ENCODE measurements around the gene SH3D19. TPM values are rescaled to one million over a fixed set of nuclear protein-coding genes. Genes with fewer than 3 reads are reported as not detected.
A peak's percentile ranks its signal among the peaks of the same experiment; 100 is the strongest.

Gene SH3D19
- total RNA-seq, 4 donors from 2014 or later, result 35.2 to 316 (median 131) TPM

DNA sequence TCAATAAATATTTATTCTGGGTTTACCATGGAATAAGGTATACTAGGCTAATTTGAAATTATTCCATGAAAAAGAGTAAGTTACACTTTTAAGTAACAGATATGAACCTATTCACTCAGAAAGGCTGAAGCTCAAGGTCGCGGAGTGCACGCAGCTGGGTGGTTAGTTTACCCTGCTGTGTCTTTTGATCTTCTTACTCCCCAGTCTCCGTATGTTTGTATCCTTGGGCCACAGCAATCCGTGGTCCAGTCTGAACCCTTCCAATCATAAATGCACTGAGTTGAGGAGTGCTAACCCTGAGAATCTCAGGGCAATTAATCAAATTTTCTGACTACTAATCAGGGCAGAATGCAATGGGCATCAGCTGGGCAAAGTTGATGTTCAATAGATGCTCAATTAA, 192.1 kb downstream of the SH3D19 start:
- Histone ChIP-seq H3K9me3 (no peaks in the 10 kb centered on the region), H3K27me3 (no peaks in the 10 kb centered on the region), H3K4me1 (no peaks in the 10 kb centered on the region), H3K4me3 (no peak overlapping the region), H3K27ac (no peak overlapping the region), H3K36me3 (no peaks in the 10 kb centered on the region)
- DNase-seq, result no peak
- no peak for TF ChIP-seq POLR2A (IDR thresholded peaks at IDR 0.05)
- TF ChIP-seq, protein P1, sequence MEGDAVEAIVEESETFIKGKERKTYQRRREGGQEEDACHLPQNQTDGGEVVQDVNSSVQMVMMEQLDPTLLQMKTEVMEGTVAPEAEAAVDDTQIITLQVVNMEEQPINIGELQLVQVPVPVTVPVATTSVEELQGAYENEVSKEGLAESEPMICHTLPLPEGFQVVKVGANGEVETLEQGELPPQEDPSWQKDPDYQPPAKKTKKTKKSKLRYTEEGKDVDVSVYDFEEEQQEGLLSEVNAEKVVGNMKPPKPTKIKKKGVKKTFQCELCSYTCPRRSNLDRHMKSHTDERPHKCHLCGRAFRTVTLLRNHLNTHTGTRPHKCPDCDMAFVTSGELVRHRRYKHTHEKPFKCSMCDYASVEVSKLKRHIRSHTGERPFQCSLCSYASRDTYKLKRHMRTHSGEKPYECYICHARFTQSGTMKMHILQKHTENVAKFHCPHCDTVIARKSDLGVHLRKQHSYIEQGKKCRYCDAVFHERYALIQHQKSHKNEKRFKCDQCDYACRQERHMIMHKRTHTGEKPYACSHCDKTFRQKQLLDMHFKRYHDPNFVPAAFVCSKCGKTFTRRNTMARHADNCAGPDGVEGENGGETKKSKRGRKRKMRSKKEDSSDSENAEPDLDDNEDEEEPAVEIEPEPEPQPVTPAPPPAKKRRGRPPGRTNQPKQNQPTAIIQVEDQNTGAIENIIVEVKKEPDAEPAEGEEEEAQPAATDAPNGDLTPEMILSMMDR (IDR thresholded peaks at IDR 0.05), result no peak
- intact Hi-C loops (cut with DNase I; ENCODE audit: low total_unique reads), result no loop called here

DNA sequence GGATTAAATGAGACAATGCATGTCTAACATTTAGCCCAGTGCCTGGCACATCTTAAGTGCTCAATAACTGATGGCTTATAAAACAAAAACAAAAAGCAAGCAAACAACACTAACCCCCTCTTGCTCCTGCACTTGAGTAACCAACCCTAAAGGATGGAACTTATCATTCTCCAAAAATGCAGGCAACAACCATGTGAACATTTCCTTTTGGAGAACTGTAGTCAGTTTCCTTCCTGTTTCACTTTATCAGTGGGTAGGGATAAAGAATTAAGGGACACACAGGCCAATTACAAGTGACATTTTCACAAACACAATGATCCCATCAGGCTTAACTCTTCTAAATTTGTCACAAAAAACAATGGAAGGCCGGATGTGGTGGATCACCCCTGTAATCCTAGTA, 195.6 kb downstream of the SH3D19 start:
- no peak for DNase-seq
- Histone ChIP-seq H3K27ac (no peak overlapping the region), H3K9me3 (no peaks in the 10 kb centered on the region), H3K4me3 (no peak overlapping the region), H3K27me3 (no peaks in the 10 kb centered on the region), H3K36me3 (no peaks in the 10 kb centered on the region), H3K4me1 (no peaks in the 10 kb centered on the region)
- TF ChIP-seq, protein P1 (IDR thresholded peaks at IDR 0.05), result no peak
- TF ChIP-seq POLR2A (IDR thresholded peaks at IDR 0.05), result no peak
- intact Hi-C loops (cut with DNase I; ENCODE audit: low total_unique reads), result no loop called here

DNA sequence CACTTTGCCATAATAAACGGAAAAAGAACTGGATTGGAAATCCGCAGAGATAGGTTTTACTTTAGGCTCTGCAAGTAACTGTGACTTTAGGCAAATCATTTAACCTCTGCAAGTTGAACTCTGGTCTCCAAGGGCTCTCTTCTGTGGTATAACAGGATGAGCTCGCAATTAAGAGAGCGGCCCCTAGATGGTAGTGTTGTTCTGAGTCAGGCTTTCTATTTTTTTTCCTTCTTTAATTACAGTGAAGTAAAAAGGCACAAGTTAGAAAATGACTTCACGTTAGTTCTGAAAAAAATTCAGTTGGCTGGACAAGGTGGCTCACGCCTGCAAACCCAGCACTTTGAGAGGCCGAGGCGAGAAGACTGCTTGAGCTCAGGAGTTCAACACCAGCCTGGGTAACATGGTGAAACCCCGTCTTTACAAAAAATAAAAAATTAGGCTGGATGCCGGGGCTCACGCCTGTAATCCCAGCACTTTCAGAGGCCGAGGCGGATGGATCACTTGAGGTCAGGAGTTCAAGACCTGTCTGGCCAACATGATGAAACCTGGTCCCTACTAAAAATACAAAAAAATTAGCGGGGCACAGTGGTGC, 207.9 kb downstream of the SH3D19 start:
- Histone ChIP-seq H3K27me3 (no peaks in the 10 kb centered on the region), H3K36me3 (no peaks in the 10 kb centered on the region)

DNA sequence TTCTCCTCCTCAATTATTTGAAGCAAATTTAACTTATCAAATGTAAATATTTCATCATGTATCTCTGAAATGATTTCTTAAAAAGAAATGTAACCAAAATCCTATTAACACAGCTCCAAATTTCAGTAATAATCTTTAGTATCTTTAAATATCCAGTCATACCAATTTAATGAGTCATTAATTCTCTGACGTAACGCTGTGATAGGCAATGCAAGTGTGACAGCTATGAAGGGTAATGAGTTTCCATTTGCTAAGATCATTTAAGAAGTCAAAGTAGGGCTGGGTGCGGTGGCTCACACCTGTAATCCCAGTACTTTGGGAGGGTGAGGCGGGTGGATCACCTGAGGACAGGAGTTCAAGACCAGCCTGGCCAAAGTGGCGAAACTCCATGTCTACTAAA, 210.4 kb downstream of the SH3D19 start:
- intact Hi-C loops (cut with DNase I; ENCODE audit: low total_unique reads), result loop anchor here (5.0 kb wide), 1 partner anchor 247 kb away; no protein-coding TSS in a partner anchor
- H3K27me3 ChIP-seq, result no peaks in the 10 kb centered on the region
- H3K4me3 ChIP-seq, result no peak overlapping the region
- DNase-seq, result no peak
- no peaks in the 10 kb centered on the region for H3K9me3 ChIP-seq
- no peaks in the 10 kb centered on the region for H3K36me3 ChIP-seq
- H3K4me1 ChIP-seq, result no peaks in the 10 kb centered on the region
- TF ChIP-seq, protein P1 (IDR thresholded peaks at IDR 0.05), result no peak
- no peak for TF ChIP-seq POLR2A (IDR thresholded peaks at IDR 0.05)
- H3K27ac ChIP-seq, result no peak overlapping the region

More for the DNA sequence above, 207.9 kb downstream of the SH3D19 start:
- H3K4me3 ChIP-seq, result no peak overlapping the region
- no peaks in the 10 kb centered on the region for H3K4me1 ChIP-seq
- intact Hi-C loops (cut with DNase I; ENCODE audit: low total_unique reads), result loop anchor here (5.0 kb wide), 1 partner anchor 245 kb away; no protein-coding TSS in a partner anchor
- DNase-seq, result peak; percentile 61 to 73
- peak overlapping the region; percentile 42 to 47 for H3K27ac ChIP-seq
- no peak for TF ChIP-seq POLR2A (IDR thresholded peaks at IDR 0.05)
- TF ChIP-seq, protein P1 (IDR thresholded peaks at IDR 0.05), result peak; percentile 61 to 78 (median 76)
- no peaks in the 10 kb centered on the region for H3K9me3 ChIP-seq

DNA sequence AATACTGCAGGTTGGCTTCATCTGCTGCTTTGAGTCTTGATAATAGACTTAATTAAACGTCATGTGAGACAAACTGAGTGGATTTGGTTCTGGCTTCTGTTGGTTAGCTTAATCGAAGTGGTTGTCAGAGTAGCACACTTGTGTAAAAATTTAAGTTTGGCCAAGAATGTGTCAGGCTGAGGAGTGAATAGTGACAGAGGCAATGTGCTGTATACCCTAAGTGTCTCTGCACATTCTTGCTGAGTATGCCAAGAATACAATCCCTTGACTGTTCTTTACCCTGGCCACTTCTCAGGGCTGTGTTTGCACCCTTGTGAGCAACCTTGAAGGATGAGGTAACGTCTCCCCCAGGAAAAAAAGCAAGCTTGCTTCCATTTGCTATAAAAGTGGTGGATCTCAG, 211.1 kb downstream of the SH3D19 start:
- intact Hi-C loops (cut with DNase I; ENCODE audit: low total_unique reads), result no loop called here
- no peak overlapping the region for H3K27ac ChIP-seq
- no peak overlapping the region for H3K4me3 ChIP-seq
- no peak for DNase-seq
- no peak for TF ChIP-seq POLR2A (IDR thresholded peaks at IDR 0.05)
- TF ChIP-seq, protein P1 (IDR thresholded peaks at IDR 0.05), result no peak
- H3K27me3 ChIP-seq, result no peaks in the 10 kb centered on the region
- no peaks in the 10 kb centered on the region for H3K4me1 ChIP-seq
- H3K36me3 ChIP-seq, result no peaks in the 10 kb centered on the region
- H3K9me3 ChIP-seq, result no peaks in the 10 kb centered on the region

Measured in uterus (tissue), 4 donors.